SW 1271 (cell line): ENCODE data around the gene NTSR1.
"Not testable (repeated sequence)": the region's sequence is repeated elsewhere in the genome, so short reads cannot be mapped to it uniquely, and the experiment has no call there.

Experiments
- DNase-seq, 2 experiments: peaks; one replicate each; lab custom pipeline; 2025; lab: John Stamatoyannopoulos, UW

The NTSR1 gene

DNA sequence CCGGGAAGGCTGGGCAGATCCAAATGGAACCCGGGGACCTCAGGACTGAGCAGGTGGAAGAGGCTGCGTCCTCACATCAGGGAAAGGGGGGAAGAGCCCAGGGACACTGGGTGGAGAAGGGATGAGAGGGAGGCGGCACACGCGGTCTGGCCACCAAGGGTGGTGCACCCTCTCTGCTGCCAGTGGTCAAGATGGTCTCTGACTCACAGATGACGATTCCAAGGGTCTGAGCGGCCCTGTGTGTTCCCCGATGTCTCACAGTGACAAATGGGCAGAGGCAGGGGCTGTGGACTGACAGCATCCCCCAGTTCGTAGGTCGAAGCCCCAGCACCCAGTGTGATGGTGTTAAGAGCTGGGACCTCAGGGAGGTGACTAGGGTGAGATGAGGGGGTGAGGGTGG is 34.3 kb upstream of the NTSR1 start:
- DNase-seq = no peak

DNA sequence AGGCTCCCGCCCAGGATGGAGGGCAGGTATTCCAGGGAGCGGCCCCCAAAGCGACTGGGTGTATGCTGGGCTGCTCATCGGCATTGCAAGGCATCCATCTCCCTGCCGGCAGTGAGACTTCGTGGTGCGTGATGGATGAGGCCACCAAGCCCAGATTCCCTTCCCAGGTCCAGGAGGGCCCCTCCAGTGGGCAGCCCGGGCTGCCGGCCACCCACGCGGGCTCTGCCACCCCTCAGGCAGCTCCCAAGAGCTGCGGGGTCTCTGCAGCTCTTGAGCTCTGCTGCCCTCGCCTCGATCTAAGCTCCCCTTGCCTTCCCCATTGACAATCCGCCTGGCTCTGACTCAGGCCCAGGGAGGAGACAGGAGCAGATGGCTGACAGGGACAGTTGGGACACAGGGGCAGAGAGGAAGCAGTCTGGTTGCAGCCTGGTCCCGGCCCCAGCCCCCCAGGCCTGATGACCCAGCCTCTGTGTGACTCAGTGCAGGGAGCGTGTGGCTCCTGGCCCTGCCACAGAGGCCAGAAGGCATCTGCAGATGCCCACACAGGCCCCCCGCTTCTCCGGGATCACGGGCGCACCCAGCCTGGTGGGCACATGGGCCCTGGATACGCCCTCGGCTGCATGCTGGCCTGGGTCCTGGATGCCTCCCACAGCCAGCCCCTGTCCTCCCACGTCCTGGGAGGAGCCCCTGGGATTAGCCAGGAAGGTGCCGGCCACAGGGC is 33.3 kb upstream of the NTSR1 start:
- no peak for DNase-seq

DNA sequence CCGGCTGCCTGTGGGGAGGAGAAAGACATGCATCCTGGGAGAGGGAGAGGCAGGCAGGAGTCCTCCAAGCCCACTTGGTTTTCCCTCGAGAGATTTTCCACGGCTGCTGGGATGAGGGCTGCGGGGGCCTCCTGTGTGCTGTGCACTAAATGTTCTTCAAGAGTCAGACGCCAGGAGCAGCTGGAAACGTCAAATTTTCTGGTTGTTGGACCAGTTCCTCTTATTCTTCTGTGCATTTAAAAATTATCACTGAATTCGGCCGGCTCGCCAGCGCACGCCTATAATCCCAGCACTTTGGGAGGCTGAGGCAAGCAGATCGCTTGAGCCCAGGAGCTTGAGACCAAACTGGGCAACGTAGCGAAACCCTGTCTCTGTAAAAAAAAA is 32.8 kb upstream of the NTSR1 start:
- no peak for DNase-seq

DNA sequence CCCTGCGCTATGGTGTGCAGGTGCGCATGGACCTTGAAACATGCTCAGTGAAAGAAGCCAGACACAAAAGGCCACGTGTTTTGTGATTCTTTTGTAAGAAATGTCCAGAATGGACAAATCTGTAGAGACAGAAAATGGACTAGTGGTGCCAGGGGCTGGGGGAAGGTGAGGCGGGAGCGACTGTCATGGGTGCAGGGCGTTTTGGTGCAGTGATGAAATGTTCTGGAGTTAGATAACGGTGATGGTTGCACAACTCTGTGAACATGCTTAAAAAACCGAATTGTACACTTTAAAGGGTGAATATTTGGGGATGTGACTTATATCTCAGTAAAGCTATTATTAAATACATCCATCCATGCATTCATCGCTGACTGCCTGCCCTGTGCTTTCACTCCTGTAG is 31.7 kb upstream of the NTSR1 start:
- no peak for DNase-seq

DNA sequence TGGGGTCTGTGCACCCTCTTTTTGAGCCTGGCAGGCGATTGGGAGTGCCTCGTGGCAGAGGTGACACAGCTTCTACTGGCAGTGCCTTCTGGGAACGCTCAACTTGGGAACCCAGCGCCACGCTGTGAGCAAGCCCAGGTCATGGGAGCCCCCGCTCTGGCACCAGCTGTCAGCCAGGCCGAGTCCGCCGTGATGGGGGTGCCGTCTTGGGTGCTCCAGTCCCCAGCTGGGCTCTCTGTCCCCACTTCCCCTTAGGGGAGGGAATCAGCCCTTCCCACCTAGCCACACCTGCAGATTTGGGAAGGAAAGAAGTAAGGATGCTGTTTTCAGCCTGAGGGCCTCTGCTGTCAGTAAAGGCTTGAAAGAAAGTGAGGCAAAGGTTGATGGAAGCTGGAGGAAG is 31.0 kb upstream of the NTSR1 start:
- no peak for DNase-seq

DNA sequence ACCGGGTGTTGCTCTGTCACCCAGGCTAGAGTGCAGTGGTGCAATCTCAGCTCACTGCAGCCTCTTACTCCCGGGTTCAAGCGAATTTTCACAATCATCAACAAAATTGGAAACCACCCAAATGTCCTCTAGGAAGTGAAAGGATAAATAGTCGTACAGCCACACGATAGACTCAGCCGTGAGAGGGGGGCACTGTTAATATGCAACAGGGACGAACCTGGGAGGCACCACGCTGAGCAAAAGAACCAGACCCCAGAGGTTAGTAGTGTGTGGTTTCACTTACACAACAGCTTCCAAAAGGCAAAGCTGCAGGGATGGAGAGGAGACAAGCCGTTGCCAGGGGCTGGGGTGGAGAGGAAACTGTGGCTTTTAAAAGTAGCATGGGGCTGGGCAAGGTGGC is 30.1 kb upstream of the NTSR1 start:
- no peak for DNase-seq

DNA sequence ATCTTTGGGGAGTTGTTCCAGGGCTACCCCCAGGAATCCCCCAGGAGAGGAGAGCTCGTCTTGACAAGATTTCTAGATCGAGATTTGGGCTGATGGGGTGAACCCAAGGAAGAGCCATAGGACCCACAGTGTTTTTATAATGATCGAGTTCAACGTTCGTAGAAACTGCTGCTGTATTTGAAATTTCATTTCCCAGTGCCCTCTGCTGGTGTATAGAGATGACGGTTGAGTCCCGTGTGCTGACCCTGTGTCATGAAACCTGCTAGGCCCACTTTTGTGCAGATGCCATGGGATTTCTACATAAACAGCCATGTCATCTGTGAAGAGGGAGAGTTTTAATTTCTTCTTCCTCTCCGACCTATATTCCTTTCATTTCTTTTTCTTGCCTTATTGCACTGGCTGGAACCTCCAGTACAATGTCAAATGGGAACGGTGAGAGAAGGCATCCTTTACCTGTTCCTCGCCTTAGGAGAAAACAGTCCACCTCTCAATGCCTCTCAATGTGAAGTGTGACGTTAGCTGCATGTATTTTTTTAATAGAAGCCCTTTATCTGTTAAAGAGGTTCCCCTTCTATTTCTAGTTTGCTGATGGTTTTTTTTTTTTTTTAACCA is 28.6 kb upstream of the NTSR1 start:
- DNase-seq = no peak

DNA sequence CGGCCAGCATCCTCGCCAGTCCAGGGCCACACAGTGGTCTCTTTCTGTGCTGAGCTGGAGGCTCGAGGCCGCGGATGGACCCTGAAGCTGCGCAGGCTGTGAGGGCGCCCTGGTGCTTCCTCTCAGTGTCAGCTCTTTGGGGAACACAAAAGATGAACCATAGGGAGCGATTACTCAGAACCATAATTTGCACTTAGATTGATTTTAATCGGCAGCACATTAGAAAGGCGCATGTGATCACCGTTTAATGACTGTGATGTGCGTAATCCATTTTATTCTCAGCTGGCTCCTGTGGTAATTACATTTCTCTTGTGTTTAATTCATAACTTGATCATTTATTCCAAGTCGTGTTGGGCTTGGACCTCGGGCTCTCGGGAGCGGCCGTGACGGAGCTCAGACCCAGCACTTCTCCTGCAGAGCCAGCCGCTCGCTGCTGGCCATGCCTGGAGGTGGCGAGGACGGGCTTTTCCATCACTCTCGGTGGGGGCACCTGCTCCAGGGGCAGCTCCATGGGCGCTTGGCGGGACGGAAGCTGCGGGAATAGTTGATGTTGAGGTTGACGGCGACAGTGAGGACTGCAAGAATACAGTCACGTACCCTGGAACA is 25.6 kb upstream of the NTSR1 start:
- no peak for DNase-seq

DNA sequence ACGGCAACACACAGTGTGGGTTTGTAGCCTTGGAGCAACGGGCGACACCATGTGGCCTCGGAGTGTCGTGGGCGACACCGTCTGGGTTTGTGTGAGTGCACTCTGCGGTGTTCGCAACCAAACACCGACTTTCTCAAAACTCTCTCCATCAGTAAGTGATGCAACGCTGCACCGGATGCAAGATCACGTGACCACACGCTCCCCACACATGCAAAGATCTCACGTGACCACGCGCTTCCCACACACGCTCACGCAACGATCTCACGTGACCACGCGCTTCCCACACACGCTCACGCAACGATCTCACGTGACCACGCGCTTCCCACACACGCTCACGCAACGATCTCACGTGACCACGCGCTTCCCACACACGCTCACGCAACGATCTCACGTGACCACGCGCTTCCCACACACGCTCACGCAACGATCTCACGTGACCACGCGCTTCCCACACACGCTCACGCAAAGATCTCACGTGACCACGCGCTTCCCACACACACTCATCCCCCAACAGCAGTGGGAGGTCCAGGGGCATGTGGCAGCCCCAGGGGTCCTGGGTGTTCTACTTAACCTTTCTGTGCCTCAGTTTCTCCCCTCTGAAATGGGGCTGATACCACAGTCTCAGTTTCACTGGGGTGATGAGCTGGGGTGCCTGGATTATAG is 24.8 kb upstream of the NTSR1 start:
- not testable (repeated sequence) for DNase-seq

DNA sequence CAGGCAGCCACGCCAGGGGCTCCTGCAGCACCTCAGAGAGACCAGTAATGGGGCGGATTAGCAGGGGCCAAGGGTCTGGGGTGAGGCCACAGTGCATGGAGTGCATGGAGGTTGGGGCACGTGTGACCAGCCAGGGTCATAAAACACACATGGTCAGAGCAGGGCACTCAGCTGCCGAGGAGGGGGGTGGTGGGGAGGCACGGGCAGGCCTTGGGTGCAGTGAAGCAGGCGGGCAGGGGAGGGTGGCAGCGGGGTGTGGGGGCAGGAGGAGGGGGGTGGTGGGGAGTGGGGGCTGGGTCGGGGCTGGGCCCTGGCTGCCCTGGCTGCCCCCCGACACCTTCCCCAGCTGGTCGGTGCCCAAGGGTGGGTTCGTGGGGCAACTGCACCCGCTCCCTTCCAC is 23.7 kb upstream of the NTSR1 start:
- DNase-seq = no peak

DNA sequence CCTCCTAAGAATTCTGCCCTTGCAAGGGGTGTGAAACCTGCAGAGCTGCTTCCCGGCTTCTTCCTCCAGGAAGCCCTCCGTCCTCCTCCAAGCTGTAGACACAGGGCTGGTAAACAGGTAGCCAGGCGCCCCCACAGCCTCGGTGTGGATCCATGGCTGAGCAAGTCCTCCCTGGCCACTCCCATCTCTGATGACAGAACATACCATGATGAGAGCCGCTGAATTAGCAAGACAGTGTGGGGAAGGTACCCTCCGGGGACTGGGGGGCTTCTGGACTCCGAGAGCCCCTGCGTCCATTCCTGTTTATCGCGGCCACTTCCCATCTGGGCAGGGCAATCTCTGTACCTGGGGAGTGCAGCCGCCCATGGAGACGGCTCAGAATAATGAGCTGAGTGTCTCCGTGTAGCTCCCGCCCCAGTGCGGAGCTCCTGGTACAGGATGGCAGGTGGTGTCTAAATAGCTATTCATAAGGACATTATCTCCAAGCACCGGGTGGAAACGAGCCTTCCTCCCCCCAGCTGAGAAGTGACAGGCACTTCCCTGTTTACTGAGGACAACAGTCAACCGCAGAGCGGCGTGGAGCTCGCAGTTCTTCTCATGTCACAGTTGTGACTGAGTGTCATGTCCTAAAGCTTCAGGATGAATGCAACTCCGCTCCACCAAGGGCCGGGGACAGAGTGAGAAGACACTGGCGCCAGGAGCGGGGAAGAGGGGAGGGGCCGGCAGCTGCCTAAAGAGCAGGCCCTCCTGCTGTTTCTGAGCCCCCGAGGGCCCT is 22.7 kb upstream of the NTSR1 start:
- DNase-seq = no peak

DNA sequence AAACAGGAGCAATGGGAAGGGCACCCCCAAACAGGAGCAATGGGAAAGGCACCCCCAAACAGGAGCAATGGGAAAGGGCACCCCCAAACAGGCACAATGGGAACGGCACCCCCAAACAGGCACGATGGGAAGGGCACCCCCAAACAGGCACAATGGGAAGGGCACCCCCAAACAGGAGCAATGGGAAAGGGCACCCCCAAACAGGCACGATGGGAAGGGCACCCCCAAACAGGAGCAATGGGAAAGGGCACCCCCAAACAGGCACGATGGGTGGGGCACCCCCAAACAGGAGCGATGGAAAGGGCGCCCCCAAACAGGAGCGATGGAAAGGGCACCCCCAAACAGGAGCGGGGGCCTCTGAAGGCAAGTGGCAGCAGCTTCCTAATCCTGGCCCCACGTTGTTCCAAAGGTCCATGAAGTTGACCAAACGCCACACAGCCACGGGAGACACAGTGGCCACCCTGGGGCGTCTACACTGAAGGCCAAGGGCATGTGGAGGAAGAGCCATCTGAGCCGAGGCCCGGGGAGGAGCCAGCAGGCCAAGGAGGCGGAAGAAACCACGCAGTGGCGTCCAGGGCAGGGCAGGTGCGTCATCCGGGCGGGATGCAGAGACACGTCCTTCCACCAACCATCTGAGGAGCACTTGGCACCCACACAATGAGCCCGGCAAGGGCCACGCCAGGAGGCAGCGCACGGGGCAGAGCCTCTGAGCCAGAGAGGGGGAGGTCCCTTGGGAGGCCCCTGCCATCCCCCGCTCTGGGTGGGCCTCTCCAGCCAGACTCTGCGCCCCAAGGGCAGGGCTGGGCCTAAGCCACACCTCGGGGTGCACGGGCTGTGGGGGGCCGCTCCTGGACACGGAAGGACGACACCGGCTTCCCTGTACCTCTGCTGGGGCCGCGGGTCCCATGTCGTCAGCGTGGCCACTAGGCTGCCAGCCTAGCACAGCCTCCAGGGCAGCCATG is 21.5 kb upstream of the NTSR1 start:
- DNase-seq = no peak

DNA sequence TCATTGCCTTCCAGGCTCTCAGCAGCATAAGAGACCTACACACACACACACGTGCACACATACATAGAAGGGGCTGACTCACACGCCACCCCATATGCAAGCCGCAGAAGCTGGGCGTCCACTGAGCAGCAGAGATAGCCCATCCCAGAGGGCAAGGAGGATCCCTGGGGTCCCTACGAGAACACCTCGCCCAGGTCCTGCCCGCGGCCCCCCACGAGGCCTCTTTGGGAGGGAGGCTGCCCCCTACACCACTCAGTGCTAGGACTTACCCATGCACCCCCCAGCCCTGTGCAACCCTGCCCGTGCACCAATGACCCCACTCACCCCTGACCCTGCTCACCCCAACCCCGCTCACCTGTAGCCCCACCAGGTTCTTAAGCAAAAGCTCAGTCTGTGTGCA is 20.6 kb upstream of the NTSR1 start:
- no peak for DNase-seq

DNA sequence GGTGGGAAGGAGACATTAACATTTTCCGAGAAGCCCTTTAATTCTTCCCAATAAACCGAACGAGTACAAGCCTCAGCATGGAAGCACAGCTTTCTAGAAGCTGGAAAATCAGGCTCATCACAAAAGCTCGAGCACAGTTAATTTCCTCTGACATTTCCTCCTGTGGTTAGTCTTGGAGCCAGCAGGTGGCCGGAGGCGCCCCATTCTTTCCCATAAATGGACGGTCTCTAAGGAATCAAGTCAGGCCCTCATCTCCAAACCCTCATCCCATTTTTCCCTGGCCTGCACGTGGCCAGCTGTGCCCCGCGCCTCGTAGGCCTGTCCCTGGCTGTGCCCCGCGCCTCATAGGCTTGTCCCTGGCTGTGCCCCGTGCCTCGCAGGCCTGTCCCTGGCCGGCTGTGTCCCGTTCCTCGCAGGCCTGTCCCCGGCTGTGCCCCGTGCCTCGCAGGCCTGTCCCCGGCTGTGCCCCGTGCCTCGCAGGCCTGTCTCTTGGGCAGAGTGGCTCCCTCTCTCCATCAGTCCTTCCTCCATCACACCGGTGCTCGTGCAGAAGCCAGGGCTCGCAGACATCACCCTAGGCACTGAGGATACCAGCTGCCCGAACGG is 19.7 kb upstream of the NTSR1 start:
- DNase-seq = peak in 1 of 2 experiments; percentile 13

DNA sequence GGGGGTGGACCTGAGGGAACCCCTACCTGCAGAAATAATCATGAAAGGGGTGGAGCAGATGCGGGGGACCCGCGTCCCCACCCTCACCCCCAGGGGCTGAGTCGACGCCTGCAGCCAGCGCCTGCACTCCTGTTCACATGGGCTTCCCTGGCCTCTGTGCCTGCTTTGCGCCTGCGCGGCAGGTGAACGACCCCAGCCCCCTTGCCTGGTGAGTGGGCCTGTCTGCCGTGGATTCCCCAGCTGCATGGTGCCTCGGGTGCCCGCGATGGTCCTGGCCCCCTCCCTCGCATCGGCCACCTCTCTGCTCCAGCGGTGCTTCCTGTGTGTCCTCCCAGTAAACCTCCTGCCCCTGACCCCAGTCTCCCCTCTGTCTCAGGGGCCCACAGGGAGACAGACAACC is 18.8 kb upstream of the NTSR1 start:
- DNase-seq = no peak

DNA sequence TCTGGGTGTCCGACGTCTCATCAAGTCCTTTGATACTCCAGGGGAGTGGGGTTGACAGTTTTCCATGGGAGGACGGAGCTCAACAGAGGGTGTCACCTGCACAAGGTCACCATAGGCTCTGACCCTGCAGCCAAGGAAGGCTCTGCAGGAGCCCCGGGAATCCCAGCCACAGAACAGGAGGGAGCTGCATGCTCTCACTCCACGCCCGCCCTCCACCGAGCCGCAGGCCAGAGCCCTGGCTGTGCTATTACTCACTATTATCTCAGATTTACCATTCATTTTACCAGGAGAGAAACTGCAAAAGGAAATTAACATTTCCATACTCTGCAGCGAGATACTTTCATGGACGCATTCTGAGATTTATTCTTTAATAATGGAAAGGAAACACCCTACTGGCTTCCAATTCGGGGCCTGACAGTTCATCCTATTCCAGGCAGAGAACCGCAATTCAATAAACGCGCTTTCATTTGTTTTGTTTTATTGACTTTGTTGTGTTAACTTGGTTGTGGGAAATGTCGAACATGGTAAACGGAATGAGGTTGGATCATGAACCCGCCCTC is 18.3 kb upstream of the NTSR1 start:
- DNase-seq = no peak

DNA sequence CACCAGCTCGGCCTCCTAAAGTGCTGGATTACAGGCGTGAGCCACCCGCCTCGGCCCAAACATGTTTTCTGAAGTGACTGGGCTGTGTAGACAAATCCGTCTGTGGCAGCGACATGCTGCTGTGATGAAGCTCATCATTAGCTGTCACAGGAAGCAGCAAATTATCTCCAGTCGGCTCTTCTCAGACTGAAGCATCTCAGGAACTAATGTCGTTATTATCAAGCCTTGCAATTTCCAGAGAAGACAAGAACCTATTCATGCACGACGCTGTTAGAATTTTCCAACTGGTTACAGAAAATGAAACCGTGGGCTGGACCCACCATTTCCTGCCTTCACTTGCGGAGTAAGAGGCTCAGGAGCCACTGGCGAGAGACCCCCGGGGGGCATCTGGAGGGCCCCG is 17.1 kb upstream of the NTSR1 start:
- no peak for DNase-seq

DNA sequence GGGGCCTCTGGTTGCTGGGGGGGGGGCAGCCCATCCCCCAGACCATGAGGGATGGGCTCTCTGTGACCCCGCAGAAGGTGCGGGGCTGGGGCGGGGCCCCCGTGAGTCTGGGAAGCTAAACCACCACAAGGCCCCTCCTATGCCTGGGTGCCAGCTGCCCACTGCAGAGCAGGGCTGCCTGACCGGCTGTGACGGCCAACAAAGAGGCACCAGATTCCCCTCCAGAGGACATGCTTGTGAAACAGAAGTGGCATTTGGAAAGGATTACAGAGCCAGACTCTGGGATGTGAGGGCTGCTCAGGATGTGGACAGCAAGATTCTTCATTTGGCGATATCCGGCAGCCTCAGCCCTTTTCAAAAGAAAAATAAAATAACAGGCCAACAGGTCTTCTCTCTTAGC is 16.5 kb upstream of the NTSR1 start:
- DNase-seq = no peak

DNA sequence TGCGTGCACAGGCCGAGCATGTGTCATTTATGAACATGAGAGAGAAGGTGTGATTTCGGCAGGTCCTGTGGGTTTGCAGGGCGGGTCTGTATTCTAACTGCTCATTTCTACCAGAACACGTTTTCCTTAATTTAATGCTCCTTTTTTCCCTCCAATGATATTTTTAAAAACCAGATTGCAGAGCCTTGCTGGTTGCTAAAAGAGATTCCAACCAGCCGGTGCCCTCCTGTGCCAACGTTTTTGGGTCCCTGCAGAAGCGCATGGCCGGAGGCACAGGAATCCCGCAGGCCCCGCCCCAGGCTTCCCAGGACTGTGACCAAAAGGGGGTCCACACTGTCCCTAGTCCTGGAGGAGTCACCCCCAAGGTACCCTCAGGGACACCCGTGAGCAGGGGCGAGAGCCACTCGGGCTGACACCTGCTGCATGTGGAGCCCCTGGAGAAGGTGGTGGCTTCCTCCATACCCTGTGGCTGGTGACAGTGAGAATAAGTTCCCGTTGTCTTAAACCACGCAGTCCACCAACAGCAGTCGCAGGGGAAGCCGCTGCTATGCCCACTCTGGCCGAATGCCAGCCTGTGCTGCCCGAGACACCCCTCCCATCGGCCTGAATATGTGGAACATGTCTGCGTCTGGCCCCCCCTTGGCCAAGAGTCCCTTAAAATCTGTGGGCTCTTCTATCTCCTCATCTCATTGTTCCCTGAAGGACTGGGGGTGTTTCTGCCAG is 15.7 kb upstream of the NTSR1 start:
- DNase-seq = no peak

DNA sequence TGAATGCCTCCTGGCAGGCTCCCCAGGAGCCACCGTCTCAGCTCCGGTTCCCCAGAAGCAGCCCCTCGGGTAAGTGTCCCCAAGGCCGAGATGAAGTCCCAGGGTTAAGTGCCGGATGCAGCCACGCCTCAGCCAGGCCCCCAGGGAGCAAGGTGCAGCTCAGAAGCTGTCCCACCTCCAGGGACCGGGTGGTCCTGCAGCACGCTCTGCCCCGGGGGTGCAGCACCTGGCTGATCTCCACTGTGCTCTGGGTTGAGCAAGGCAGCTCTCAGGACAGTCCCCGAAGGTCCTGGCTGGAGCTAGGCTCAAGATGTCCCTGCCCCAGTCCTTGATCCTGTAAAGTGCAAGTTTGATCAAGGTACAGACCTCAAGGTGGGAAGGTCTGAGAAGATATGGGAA is 15.1 kb upstream of the NTSR1 start:
- no peak for DNase-seq
